Ectodermal cell (in vitro differentiated cells): ENCODE data around the gene ANO3.

Experiments
- H3K27ac ChIP-seq: 2 replicates; pipeline ENCODE4 v1.7.0; 2013; ENCODE audit warnings: mild to moderate bottlenecking, low read depth, low read length; ENCODE audit not compliant: insufficient read depth, poor library complexity, severe bottlenecking
- H3K27me3 ChIP-seq: 2 replicates; pipeline ENCODE4 v1.7.0; 2013; ENCODE audit warnings: mild to moderate bottlenecking, low read length; ENCODE audit not compliant: insufficient read depth, control insufficient read depth, poor library complexity, severe bottlenecking
- H3K36me3 ChIP-seq: one replicate; pipeline ENCODE4 v1.7.0; 2013; ENCODE audit warnings: low read length; ENCODE audit not compliant: control insufficient read depth, insufficient read depth
- H3K4me1 ChIP-seq: one replicate; pipeline ENCODE4 v1.7.0; 2013; ENCODE audit warnings: low read length; ENCODE audit not compliant: control insufficient read depth, insufficient read depth
- H3K4me3 ChIP-seq: 2 replicates; pipeline ENCODE4 v1.7.0; 2013; ENCODE audit warnings: low read depth, low read length, control low read depth; ENCODE audit not compliant: insufficient read depth
- H3K9me3 ChIP-seq: 2 replicates; pipeline ENCODE4 v1.7.0; 2013; ENCODE audit warnings: mild to moderate bottlenecking, low read length, moderate library complexity; ENCODE audit not compliant: control insufficient read depth
- WGBS, 2 experiments: methylation state at CpG; one replicate each; pipeline ENCODE4 v1.1.7; 2013; ENCODE audit warnings: missing lambda C conversion rate in 2 of 2; 5-methylcytosine and 5-hydroxymethylcytosine counted together

ANO3 gene

DNA sequence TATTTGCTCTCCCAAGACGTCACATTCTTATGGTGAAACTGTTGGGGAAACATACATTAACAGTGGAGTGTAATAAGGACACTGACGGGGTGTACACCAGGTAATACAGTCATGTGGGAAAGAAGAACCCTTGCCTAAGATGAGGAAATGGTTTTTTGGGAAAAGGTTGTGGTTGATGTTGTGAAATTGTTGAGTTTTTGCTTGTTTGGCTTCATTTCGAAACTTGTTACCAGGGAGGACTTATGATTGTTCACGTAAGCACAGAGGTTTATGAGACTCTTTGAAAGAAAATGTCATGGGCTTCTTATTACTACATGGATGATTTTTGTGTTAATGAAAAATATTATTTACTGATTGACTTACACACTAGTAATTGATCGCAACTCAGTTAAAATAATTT is 16.8 kb downstream of the ANO3 start:
- Histone ChIP-seq H3K4me3 (no peak overlapping the region), H3K27ac (no peak overlapping the region), H3K36me3 (no peaks in the 10 kb centered on the region), H3K9me3 (no peaks in the 10 kb centered on the region), H3K4me1 (no peaks in the 10 kb centered on the region), H3K27me3 (no peaks in the 10 kb centered on the region)
- WGBS, 2 experiments = 95 to 97% methylated on average over 4 to 5 of the region's 5 CpGs

DNA sequence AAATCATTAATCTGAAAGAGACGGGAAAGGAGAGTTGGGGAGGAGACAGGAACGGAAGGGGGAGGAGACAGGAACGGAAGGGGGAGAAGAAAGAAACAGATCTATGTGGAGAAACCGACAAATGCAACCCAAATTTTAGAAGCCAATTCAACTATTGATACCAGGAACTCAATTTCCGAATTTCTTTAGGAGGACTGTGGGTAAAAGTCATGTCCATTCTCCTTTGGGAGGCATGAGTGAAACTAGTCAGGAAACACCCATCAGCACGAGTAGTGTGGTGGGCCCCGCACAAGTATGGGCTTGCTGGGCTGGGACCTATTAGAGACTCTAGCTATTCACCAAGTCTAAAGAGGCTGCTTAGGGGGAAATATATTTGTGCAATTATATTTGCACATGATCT is 18.1 kb downstream of the ANO3 start:
- Histone ChIP-seq H3K27ac (no peak overlapping the region), H3K4me1 (no peaks in the 10 kb centered on the region), H3K27me3 (no peaks in the 10 kb centered on the region), H3K36me3 (no peaks in the 10 kb centered on the region), H3K4me3 (no peak overlapping the region), H3K9me3 (no peaks in the 10 kb centered on the region)
- WGBS, 2 experiments = 89 to 91% methylated on average over 6 to 7 of the region's 7 CpGs

DNA sequence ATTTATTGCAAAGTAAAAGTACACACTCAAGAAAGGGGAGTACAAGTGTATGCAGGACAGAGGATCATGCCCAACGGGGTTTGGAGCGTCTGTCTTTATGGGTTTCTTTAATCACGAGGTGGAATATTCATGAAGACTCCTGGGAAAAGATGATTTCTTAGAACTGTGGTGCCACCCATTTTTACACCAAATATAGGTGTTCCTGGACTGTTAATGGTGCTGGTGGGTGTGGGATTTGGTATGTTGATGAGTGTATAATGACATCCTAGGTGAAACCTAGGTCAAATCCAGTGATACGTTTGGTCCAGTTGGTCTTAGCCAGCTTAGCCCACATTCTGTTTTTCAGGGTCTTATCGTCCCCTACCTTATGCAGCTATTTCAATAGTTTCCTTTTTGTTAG is 21.1 kb downstream of the ANO3 start:
- H3K4me1 ChIP-seq = no peaks in the 10 kb centered on the region
- no peak overlapping the region for H3K27ac ChIP-seq
- WGBS, 2 experiments = 91 to 96% methylated on average over 5 of the region's 5 CpGs
- no peak overlapping the region for H3K4me3 ChIP-seq
- H3K9me3 ChIP-seq = no peaks in the 10 kb centered on the region
- H3K36me3 ChIP-seq = no peaks in the 10 kb centered on the region
- no peaks in the 10 kb centered on the region for H3K27me3 ChIP-seq

GRCh38 chr11:26359055-26359454 is 27.1 kb downstream of the ANO3 start:
- H3K4me1 ChIP-seq = no peaks in the 10 kb centered on the region
- H3K4me3 ChIP-seq = no peak overlapping the region
- H3K9me3 ChIP-seq = no peaks in the 10 kb centered on the region
- H3K27ac ChIP-seq = no peak overlapping the region
- H3K36me3 ChIP-seq = no peaks in the 10 kb centered on the region
- no peaks in the 10 kb centered on the region for H3K27me3 ChIP-seq

GRCh38 chr11:26365284-26365683 is 33.4 kb downstream of the ANO3 start:
- 89 to 98% methylated on average over 1 of the region's 1 CpG for WGBS, 2 experiments
- no peaks in the 10 kb centered on the region for H3K27me3 ChIP-seq
- no peaks in the 10 kb centered on the region for H3K36me3 ChIP-seq
- H3K4me1 ChIP-seq = no peaks in the 10 kb centered on the region
- no peak overlapping the region for H3K4me3 ChIP-seq
- H3K27ac ChIP-seq = no peak overlapping the region
- no peaks in the 10 kb centered on the region for H3K9me3 ChIP-seq

DNA sequence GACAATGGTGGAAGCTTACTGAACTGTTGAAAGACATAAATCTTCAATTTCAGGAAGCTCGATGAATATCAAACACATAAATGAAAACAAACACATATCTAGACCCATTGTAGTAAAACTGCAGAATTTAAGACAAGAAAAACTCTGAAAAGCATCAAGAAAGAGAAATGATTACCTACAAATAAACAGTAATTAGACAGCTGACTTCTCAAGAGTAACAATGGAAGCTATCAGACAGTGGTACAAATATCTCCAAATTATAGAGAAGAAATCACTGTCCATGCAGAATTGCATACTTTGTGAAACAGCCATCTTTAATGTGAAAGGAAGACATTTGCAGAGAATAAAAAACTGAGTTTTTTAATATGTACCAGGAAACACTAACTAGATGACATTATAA is 45.7 kb downstream of the ANO3 start:
- Histone ChIP-seq H3K9me3 (no peaks in the 10 kb centered on the region), H3K27me3 (no peaks in the 10 kb centered on the region), H3K36me3 (no peaks in the 10 kb centered on the region), H3K27ac (no peak overlapping the region), H3K4me3 (no peak overlapping the region), H3K4me1 (no peaks in the 10 kb centered on the region)
- 100% methylated on average over 1 of the region's 1 CpG; no CpG with 5 or more reads in 1 of the 2 experiments for WGBS, 2 experiments

DNA sequence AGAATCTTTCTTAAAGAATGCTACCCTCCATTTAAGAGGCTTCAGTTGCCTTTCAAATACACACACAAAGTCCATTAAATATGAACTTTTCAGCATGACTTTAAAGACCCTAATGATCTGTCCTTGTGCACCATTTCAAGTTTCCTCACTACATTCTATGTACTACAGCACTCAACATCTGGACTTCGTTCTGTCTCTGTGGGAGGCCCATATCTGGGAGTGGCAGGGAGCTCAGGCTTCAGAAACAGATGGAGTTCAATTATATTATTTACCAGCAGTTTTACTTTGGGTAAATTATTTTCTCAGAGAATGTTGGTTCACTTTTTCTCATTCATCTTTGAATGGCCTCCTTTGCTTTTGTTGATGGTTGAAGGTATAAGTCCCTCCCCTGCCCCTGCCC is 67.4 kb downstream of the ANO3 start:
- H3K4me1 ChIP-seq = no peaks in the 10 kb centered on the region
- WGBS, 2 experiments = 81 to 86% methylated on average over 1 of the region's 1 CpG
- H3K9me3 ChIP-seq = no peaks in the 10 kb centered on the region
- H3K27me3 ChIP-seq = no peaks in the 10 kb centered on the region
- H3K4me3 ChIP-seq = no peak overlapping the region
- no peaks in the 10 kb centered on the region for H3K36me3 ChIP-seq
- H3K27ac ChIP-seq = no peak overlapping the region

- Histone ChIP-seq H3K9me3 (no peaks in the 10 kb centered on the region), H3K4me3 (no peak overlapping the region), H3K27ac (no peak overlapping the region), H3K27me3 (no peaks in the 10 kb centered on the region), H3K4me1 (no peaks in the 10 kb centered on the region), H3K36me3 (no peaks in the 10 kb centered on the region)
- WGBS, 2 experiments = 88 to 89% methylated on average over 5 of the region's 5 CpGs
These were observed 78.9 kb downstream of the ANO3 start for GRCh38 chr11:26410706-26411366.

- WGBS, 2 experiments = 85 to 88% methylated on average over 1 of the region's 1 CpG
These were observed 81.0 kb downstream of the ANO3 start for GRCh38 chr11:26412955-26413354.

DNA sequence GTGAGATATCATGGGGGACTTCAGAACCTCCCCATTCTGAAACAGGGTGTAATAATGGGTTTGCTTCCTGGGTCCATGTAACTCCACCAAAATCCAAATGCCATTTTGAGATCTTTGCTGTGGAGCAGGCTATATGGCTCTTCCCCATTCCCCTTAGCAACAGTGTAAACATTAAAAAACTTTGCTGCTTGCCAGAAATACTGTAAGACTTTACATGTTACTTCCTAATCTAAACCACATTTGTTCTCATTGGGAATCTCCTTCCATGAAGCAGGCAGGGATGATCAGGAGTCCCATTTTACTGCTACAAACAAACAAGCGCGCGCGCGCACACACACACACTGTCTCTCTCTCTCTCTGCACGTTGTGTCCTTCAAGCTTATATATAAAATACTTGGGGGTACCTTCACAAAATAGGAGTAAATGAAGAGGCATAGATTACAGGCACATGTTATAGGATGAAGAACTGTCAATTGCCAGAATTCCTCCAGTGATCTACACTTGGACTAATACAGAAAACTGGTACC is 86.5 kb downstream of the ANO3 start:
- H3K9me3 ChIP-seq = no peaks in the 10 kb centered on the region
- no peak overlapping the region for H3K27ac ChIP-seq
- H3K27me3 ChIP-seq = no peaks in the 10 kb centered on the region
- WGBS, 2 experiments = 85 to 88% methylated on average over 4 to 6 of the region's 6 CpGs
- H3K36me3 ChIP-seq = no peaks in the 10 kb centered on the region
- no peak overlapping the region for H3K4me3 ChIP-seq
- no peaks in the 10 kb centered on the region for H3K4me1 ChIP-seq

More at GRCh38 chr11:26412955-26413354, 81.0 kb downstream of the ANO3 start:
- Histone ChIP-seq H3K27ac (no peak overlapping the region), H3K4me1 (no peaks in the 10 kb centered on the region), H3K4me3 (no peak overlapping the region), H3K9me3 (no peaks in the 10 kb centered on the region), H3K36me3 (no peaks in the 10 kb centered on the region), H3K27me3 (no peaks in the 10 kb centered on the region)
